HL-60 (cell line): ENCODE measurements around the gene CST4.

ENCODE experiments used
- CTCF ChIP-seq: IDR thresholded peaks from one replicate; pipeline ENCODE4 v1.5.1; 2011; ENCODE audit warnings: low read length, control low read depth, inconsistent platforms; ENCODE audit not compliant: insufficient read depth
- POLR2AphosphoS5 ChIP-seq: IDR thresholded peaks from 2 replicates; pipeline ENCODE4 v1.6.1; 2012; ENCODE audit warnings: low read depth
- SPI1 ChIP-seq: IDR thresholded peaks from 2 replicates; pipeline ENCODE4 v1.6.1; 2012; ENCODE audit warnings: low read depth, mild to moderate bottlenecking, borderline replicate concordance
- TF ChIP-seq, protein P1 (sequence below): IDR thresholded peaks from 2 replicates; pipeline ENCODE4 v1.6.1; 2012; ENCODE audit warnings: low read depth; ENCODE audit not compliant: insufficient replicate concordance

- no peak for TF ChIP-seq SPI1
- no peak for TF ChIP-seq CTCF
- TF ChIP-seq POLR2AphosphoS5: no peak
- TF ChIP-seq, protein P1, sequence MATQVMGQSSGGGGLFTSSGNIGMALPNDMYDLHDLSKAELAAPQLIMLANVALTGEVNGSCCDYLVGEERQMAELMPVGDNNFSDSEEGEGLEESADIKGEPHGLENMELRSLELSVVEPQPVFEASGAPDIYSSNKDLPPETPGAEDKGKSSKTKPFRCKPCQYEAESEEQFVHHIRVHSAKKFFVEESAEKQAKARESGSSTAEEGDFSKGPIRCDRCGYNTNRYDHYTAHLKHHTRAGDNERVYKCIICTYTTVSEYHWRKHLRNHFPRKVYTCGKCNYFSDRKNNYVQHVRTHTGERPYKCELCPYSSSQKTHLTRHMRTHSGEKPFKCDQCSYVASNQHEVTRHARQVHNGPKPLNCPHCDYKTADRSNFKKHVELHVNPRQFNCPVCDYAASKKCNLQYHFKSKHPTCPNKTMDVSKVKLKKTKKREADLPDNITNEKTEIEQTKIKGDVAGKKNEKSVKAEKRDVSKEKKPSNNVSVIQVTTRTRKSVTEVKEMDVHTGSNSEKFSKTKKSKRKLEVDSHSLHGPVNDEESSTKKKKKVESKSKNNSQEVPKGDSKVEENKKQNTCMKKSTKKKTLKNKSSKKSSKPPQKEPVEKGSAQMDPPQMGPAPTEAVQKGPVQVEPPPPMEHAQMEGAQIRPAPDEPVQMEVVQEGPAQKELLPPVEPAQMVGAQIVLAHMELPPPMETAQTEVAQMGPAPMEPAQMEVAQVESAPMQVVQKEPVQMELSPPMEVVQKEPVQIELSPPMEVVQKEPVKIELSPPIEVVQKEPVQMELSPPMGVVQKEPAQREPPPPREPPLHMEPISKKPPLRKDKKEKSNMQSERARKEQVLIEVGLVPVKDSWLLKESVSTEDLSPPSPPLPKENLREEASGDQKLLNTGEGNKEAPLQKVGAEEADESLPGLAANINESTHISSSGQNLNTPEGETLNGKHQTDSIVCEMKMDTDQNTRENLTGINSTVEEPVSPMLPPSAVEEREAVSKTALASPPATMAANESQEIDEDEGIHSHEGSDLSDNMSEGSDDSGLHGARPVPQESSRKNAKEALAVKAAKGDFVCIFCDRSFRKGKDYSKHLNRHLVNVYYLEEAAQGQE: no peak
These were observed 5.6 kb downstream of the CST4 start for GRCh38 chr20:23683281-23683680.
